A549 treated with RU486 at 1 μM for 4 hours (cell line): ENCODE data around the gene KCNIP4. TPM values are rescaled to one million over a fixed set of nuclear protein-coding genes. Genes with fewer than 3 reads are reported as not detected.

ENCODE experiments used
- total RNA-seq: library from RNA; stranded (reverse); fragments of 200-300 nt; extraction: Qiagen RNA extraction; gene quantifications from 5 replicates; pipeline ENCODE4 v1.2.3, GENCODE V29; 2022; ENCODE audit warnings: low read depth

Gene KCNIP4
- not detected in 5 replicates for total RNA-seq

DNA sequence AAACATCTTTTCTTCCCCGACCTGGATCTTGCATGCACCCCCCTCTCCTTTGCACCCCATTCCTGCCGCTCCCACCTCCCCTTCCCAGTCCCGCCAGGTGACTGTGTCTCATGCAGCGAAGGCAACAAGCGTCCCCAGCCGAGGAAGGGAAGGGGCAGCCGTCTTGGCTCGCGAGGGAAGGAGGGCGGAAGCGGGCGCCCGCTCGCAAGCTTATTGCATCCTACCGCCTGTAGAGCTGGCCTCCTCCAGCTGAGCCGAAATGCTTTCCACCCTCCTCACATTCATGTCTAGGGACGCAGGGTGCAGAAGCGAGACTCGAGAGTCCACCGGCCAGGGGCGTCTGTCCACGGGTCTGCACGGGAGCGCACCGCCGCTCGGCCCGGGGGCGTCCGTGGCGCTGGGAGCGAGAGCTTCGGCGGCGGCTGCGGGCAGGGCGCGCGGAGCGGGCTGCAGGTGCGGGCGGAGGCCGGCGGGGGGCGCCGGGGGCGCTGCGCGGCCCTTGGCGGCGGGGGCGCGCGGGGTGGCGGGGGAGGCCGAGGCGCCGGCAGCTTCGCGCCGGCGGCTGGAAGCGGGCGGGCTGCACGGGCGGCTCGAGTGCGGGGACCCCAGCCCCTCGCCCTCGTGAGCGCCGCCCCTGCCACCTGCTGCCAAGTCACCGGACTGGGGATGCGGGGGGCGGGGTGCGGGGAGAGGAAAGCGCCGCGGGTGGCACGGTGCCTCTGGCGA lies at the start of gene KCNIP4:
KCNIP4 (minus strand) TSS at position 426 of the 726 bp plus-strand sequence.

DNA sequence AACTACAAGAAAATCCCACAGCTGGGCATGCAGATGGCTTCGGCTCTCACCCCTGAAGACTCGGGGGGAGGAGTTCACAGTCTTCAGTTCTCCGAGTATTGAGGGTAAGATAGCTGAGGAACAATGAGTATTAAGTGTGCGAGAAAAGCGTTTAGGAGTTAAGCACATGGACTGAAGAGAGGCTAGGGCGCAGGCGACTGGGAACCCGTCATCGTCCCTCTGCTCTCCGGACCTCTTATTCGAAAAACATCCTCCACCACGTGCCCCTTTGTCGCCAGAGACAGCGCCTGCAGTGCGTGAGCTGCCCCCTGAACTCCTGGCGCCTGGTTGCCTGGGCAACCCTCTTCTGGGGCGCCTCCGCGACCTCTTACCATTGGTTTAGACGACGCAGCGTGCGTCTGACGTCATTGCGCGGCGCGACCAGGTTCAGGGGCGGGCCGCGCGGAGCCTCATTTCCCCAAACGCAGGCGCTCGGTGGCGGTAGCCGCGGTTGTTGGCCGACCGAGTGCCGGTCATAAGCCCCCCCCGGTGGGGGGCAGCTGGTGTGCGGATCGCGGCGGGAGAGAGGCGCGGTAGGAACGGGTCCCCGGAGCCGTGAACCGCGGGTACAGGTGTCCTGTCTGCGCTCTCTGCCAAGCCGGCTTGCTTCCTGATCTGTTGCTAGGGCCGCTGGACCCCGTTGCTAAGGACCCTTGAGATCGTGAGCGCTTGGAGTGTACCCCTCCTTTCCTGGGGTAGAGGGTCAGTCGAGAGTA lies 1248.4 kb downstream of the KCNIP4 start, which contains the start of gene PACRGL:
PACRGL (plus strand) TSS at position 452 of the 755 bp plus-strand sequence. CDS start 4,024 bp downstream, outside the sequence.

